Endodermal cell (in vitro differentiated cells): ENCODE data around the gene UNC45A. TPM values are rescaled to one million over a fixed set of nuclear protein-coding genes. Genes with fewer than 3 reads are reported as not detected.

Experiments
- DNase-seq: peaks from one replicate; pipeline ENCODE4 v3.0.0-alpha.2; 2017
- H3K27ac ChIP-seq: 2 replicates; pipeline ENCODE4 v1.5.1; 2013; ENCODE audit warnings: mild to moderate bottlenecking, low read depth, low read length, moderate library complexity
- H3K27me3 ChIP-seq: 2 replicates; pipeline ENCODE4 v1.6.1; 2013; ENCODE audit warnings: mild to moderate bottlenecking, low read length, moderate library complexity; ENCODE audit not compliant: insufficient read depth, control insufficient read depth, poor library complexity, severe bottlenecking
- H3K36me3 ChIP-seq: 2 replicates; pipeline ENCODE4 v1.7.0; 2013; ENCODE audit warnings: mild to moderate bottlenecking, low read length, moderate library complexity; ENCODE audit not compliant: control insufficient read depth, insufficient read depth
- H3K4me1 ChIP-seq: one replicate; pipeline ENCODE4 v1.7.0; 2013; ENCODE audit warnings: low read length; ENCODE audit not compliant: control insufficient read depth, insufficient read depth
- H3K4me3 ChIP-seq: 2 replicates; pipeline ENCODE4 v1.5.1; 2013; ENCODE audit warnings: mild to moderate bottlenecking, low read length, moderate library complexity
- H3K9ac ChIP-seq: 2 replicates; pipeline ENCODE4 v1.6.1; 2013; ENCODE audit warnings: mild to moderate bottlenecking, low read length, moderate library complexity; ENCODE audit not compliant: poor library complexity, severe bottlenecking; ENCODE audit errors: extremely low read depth
- H3K9me3 ChIP-seq: 2 replicates; pipeline ENCODE4 v1.6.1; 2013; ENCODE audit warnings: mild to moderate bottlenecking, low read length, moderate library complexity; ENCODE audit not compliant: control insufficient read depth
- H3K27ac Mint-ChIP-seq: 2 replicates; pipeline ENCODE4 v1.8.0; 2020; ENCODE audit warnings: mixed read lengths
- H3K27me3 Mint-ChIP-seq: 2 replicates; pipeline ENCODE4 v1.8.0; 2021; ENCODE audit warnings: mild to moderate bottlenecking, mixed read lengths; ENCODE audit not compliant: insufficient read depth
- H3K36me3 Mint-ChIP-seq: 2 replicates; pipeline ENCODE4 v1.8.0; 2020; ENCODE audit warnings: low read depth, mixed read lengths
- H3K4me1 Mint-ChIP-seq: 2 replicates; pipeline ENCODE4 v1.8.0; 2020; ENCODE audit warnings: mixed read lengths
- H3K4me3 Mint-ChIP-seq: 2 replicates; pipeline ENCODE4 v1.8.0; 2020; ENCODE audit warnings: mild to moderate bottlenecking, moderate library complexity, mixed read lengths
- H3K9me3 Mint-ChIP-seq: 2 replicates; pipeline ENCODE4 v1.8.0; 2020; ENCODE audit warnings: mild to moderate bottlenecking, mixed read lengths
- CTCF ChIP-seq: fragments of 200-600 bp; sonication (generic); conservative IDR thresholded peaks from 2 replicates; pipeline ENCODE4 v1.5.0; 2021; ENCODE audit warnings: antibody characterized with exemption, mild to moderate bottlenecking
- WGBS, 2 experiments: methylation state at CpG; one replicate each; pipeline versions ENCODE4 v1.1.5 to v1.1.7; 2013; ENCODE audit warnings: missing lambda C conversion rate in 2 of 2, mixed read lengths in 1 of 2; ENCODE audit not compliant: insufficient coverage in 1 of 2, insufficient read length in 1 of 2; 5-methylcytosine and 5-hydroxymethylcytosine counted together
- total RNA-seq, 2 donors: library from RNA; stranded (reverse); fragmentation: NEBNext Ultra II Directional in 1 of 2; extraction: Animal tissue kit (Norgen Biotek cat#: 25700) in 1 of 2; gene quantifications; 2 replicates in 1 of 2; 3 replicates in 1 of 2; pipeline ENCODE4 v1.2.1, GENCODE V29; 2021

UNC45A gene
- total RNA-seq, 2 donors from 2014 or later = 92.5 to 96.6 TPM

DNA sequence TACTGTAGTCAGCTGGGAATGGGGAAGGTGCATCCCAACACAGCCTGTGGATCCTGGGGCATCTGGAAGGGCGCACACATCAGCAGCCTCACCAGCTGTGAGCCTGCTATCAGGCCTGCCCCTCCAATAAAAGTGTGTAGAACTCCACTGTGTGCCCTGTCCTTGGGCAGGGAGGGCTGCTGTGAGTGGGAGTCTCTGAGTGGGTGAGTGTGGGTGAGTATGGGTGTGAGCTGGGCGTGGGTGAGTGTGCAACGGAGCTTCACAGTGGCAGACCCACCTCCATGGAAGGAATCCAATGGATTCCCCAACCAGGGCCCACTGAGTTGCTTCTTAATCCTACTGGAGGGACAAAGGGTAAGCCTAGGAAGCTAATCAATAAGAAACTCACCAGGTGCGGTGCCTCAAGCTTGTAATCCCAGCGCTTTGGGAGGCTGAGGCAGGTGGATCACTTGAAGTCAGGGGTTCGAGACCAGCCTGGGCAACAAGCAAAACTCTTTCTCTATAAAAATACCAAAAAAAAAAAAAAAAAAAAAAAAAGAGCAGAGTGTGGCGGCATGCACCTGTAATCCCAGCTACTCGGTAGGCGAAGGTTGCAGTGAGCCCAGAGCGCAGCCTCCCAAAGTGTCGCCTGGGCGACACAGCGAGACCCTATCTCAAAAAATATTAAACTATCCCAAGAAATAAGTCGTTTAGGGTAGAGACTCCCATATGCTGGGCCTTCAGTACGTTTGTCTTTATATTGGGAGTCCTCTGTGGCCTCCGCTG lies 19.0 kb downstream of the UNC45A start:
- H3K9me3 ChIP-seq = no peaks in the 10 kb centered on the region
- DNase-seq = no peak
- no peaks in the 10 kb centered on the region for H3K9me3 Mint-ChIP-seq
- TF ChIP-seq CTCF = no peak
- H3K4me3 Mint-ChIP-seq = peak overlapping the region; percentile 75
- WGBS, 2 experiments = 71 to 80% methylated on average over 7 to 16 of the region's 16 CpGs
- H3K27me3 Mint-ChIP-seq = no peaks in the 10 kb centered on the region
- H3K4me3 ChIP-seq = peak overlapping the region; percentile 88
- H3K27me3 ChIP-seq = no peaks in the 10 kb centered on the region
- H3K36me3 ChIP-seq = peaks cover 36% of the 10 kb centered on the region
- no peak overlapping the region for H3K27ac ChIP-seq
- H3K4me1 ChIP-seq = no peaks in the 10 kb centered on the region
- peak overlapping the region; percentile 94 for H3K9ac ChIP-seq
- H3K27ac Mint-ChIP-seq = peak overlapping the region; percentile 97
- peaks cover 10% of the 10 kb centered on the region for H3K4me1 Mint-ChIP-seq
- H3K36me3 Mint-ChIP-seq = peaks cover 37% of the 10 kb centered on the region

GRCh38 chr15:90954712-90955623 lies 19.9 kb downstream of the UNC45A start, which contains the start of gene RCCD1:
Gene RCCD1 (plus strand): TSS chr15:90954884. CDS start chr15:90956735, 1,851 bp downstream.
- WGBS, 2 experiments = 7 to 17% methylated on average over 28 to 69 of the region's 69 CpGs
- peak within 1 kb of the TSS; percentile 75 for H3K4me3 Mint-ChIP-seq
- peaks cover 31% of the 10 kb centered on the region for H3K36me3 Mint-ChIP-seq
- H3K27me3 Mint-ChIP-seq = no peaks in the 10 kb centered on the region
- Histone ChIP-seq H3K9me3 (no peaks in the 10 kb centered on the region), H3K36me3 (peaks cover 31% of the 10 kb centered on the region), H3K27me3 (no peaks in the 10 kb centered on the region), H3K27ac (peak within 1 kb of the TSS; percentile 83), H3K4me3 (peak within 1 kb of the TSS; percentile 88), H3K4me1 (no peaks in the 10 kb centered on the region), H3K9ac (peak within 1 kb of the TSS; percentile 94)
- TF ChIP-seq CTCF = no peak
- no peaks in the 10 kb centered on the region for H3K9me3 Mint-ChIP-seq
- DNase-seq = peak; percentile 98
- H3K27ac Mint-ChIP-seq = peak within 1 kb of the TSS; percentile 97
- H3K4me1 Mint-ChIP-seq = peaks cover 10% of the 10 kb centered on the region

GRCh38 chr15:90955624-90956273 lies 20.7 kb downstream of the UNC45A start:
- Histone ChIP-seq H3K27ac (no peak overlapping the region), H3K27me3 (no peaks in the 10 kb centered on the region), H3K9me3 (no peaks in the 10 kb centered on the region), H3K4me1 (no peaks in the 10 kb centered on the region), H3K9ac (peak overlapping the region; percentile 94), H3K36me3 (peaks cover 28% of the 10 kb centered on the region), H3K4me3 (peak overlapping the region; percentile 88)
- no peak for TF ChIP-seq CTCF
- peak overlapping the region; percentile 69 for H3K27ac Mint-ChIP-seq
- WGBS, 2 experiments = 90 to 98% methylated on average over 8 to 20 of the region's 20 CpGs
- peak overlapping the region; percentile 75 for H3K4me3 Mint-ChIP-seq
- H3K27me3 Mint-ChIP-seq = no peaks in the 10 kb centered on the region
- no peak for DNase-seq
- no peaks in the 10 kb centered on the region for H3K9me3 Mint-ChIP-seq
- H3K36me3 Mint-ChIP-seq = peaks cover 30% of the 10 kb centered on the region
- peaks cover 10% of the 10 kb centered on the region for H3K4me1 Mint-ChIP-seq
